AG04449 (cell line): ENCODE measurements around the gene RABGAP1.

Experiments
- CTCF ChIA-PET: fragments of 350-600 bp; formaldehyde crosslinking; extraction: SDS; loops from one replicate; lab custom pipeline; 2021; ENCODE audit warnings: antibody characterized with exemption; lab: Yijun Ruan, JAX
- POLR2A ChIA-PET: fragments of 400-600, 350-600 bp; formaldehyde crosslinking; extraction: SDS; loops from one replicate; lab custom pipeline; 2020; ENCODE audit warnings: antibody characterized with exemption, inconsistent platforms; lab: Yijun Ruan, JAX
- DNase-seq: peaks from one replicate; pipeline ENCODE4 v3.0.0-alpha.2; 2010; ENCODE audit warnings: low read depth, low spot score
- H3K4me3 ChIP-seq: 2 replicates; pipeline ENCODE4 v1.5.1; 2011; ENCODE audit warnings: low read depth, mild to moderate bottlenecking, control low read depth, low read length
- CTCF ChIP-seq: IDR thresholded peaks from one replicate; pipeline ENCODE4 v1.5.1; 2011; ENCODE audit warnings: mild to moderate bottlenecking, moderate library complexity, low read length, control low read depth, inconsistent platforms; ENCODE audit not compliant: insufficient read depth; ENCODE audit errors: missing control alignments

The RABGAP1 gene

GRCh38 chr9:122996586-122996985 lies 55.8 kb downstream of the RABGAP1 start:
- no peak for TF ChIP-seq CTCF
- ChIA-PET CTCF (interaction anchor here (1.3 kb wide), 1 partner anchor 353 kb away, joined by 3 read pairs; no protein-coding TSS in a partner anchor), POLR2A (no interaction called here)
- H3K4me3 ChIP-seq = no peak overlapping the region
- no peak for DNase-seq

- TF ChIP-seq CTCF = no peak
- no peak overlapping the region for H3K4me3 ChIP-seq
- ChIA-PET CTCF (no interaction called here), POLR2A (no interaction called here)
- no peak for DNase-seq
Measured at GRCh38 chr9:122998448-122998847, 57.6 kb downstream of the RABGAP1 start.

GRCh38 chr9:123000371-123001068 lies 59.7 kb downstream of the RABGAP1 start:
- no peak for DNase-seq
- no peak overlapping the region for H3K4me3 ChIP-seq
- POLR2A ChIA-PET = no interaction called here
- CTCF ChIA-PET = interaction anchor here (0.8 to 1.3 kb wide), 2 partner anchors 10 to 349 kb away, joined by 3 to 6 read pairs; no protein-coding TSS in a partner anchor
- TF ChIP-seq CTCF = no peak

GRCh38 chr9:123002754-123003153 lies 61.9 kb downstream of the RABGAP1 start:
- TF ChIP-seq CTCF = no peak
- ChIA-PET POLR2A (no interaction called here), CTCF (no interaction called here)
- no peak for DNase-seq
- no peak overlapping the region for H3K4me3 ChIP-seq

GRCh38 chr9:123003466-123003865 lies 62.6 kb downstream of the RABGAP1 start:
- CTCF ChIA-PET = interaction anchor here (1.0 to 1.2 kb wide), 3 partner anchors 8 to 347 kb away, joined by 3 read pairs; no protein-coding TSS in a partner anchor
- H3K4me3 ChIP-seq = no peak overlapping the region

More at GRCh38 chr9:123003466-123003865, 62.6 kb downstream of the RABGAP1 start:
- POLR2A ChIA-PET = no interaction called here
- no peak for TF ChIP-seq CTCF
- DNase-seq = no peak
